Measurements from ENCODE around the gene KIF12. TPM values are rescaled to one million over a fixed set of nuclear protein-coding genes. Genes with fewer than 3 reads are reported as not detected.
"Not testable (repeated sequence)": the region's sequence is repeated elsewhere in the genome, so short reads cannot be mapped to it uniquely, and the experiment has no call there.

Gene KIF12
- polyA plus RNA-seq, 3 donors = not detected

DNA sequence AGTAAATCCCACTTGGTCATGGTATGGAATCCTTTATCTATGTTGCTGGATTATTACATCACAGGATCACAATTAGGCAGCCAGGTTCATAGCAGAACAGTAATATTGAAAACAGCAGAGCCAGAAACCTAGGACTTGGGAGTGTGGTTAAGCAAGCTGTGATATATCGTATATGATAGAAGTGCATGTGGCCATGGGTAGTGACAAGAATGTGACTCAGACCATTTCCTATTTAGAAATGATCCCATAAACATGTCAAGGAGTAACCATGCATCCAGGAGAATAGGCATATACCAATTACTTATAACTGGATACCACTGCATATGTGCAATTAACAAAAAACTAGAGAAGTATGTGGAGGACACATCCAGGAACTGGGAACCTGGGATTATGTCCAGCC, 52.2 kb downstream of the KIF12 start:
- no CpG with 5 or more reads among the region's 1 CpG for whole genome bisulfite sequencing (ENCODE audit: insufficient coverage)

DNA sequence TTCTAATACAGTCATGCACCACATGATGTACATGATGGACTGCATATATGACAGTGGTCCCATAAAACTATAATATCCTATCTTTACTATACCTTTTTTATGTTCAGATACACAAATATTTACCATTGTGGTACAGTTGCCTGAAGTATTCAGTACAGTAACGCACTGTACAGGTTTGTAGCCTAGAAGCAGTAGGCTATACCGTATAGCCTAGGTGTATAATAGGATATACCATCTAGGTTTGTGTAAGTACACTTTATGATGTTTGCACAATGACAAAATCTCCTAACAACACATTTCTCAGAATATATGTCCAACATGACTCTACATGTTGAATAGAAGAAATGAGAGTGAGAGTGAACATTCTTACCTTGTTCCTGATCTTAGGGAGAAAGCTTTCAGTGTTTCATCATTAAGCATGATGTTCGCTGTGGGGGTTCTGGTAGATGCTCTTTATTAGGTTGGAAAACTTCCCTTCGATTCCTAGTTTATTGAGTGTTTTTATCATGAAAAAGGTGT, 52.8 kb downstream of the KIF12 start:
- Histone ChIP-seq H3K4me1 (ENCODE audit: control insufficient read depth in 1 of 2, insufficient read depth in 2 of 2, low read length in 2 of 2) (no peaks in the 10 kb centered on the region), H2AFZ (ENCODE audit: insufficient read depth, low read depth, low read length, poor library complexity, severe bottlenecking) (no peak overlapping the region), H3K27me3 (ENCODE audit: control insufficient read depth in 2 of 2, insufficient read depth in 2 of 2, low read length in 2 of 2) (no peaks in the 10 kb centered on the region), H3K27ac (ENCODE audit: low read depth in 1 of 2, low read length in 2 of 2) (no peak overlapping the region), H3K9me3 (replicated peaks in 1 of 2; ENCODE audit: control insufficient read depth in 1 of 2, insufficient read depth in 1 of 2, low read length in 2 of 2) (no peaks in the 10 kb centered on the region), H3K4me2 (replicated peaks; ENCODE audit: extremely low read depth, low read length, poor library complexity, severe bottlenecking) (no peak overlapping the region), H4K20me1 (ENCODE audit: insufficient read depth, low read length) (no peaks in the 10 kb centered on the region), H3K79me2 (ENCODE audit: insufficient read depth, low read length) (no peaks in the 10 kb centered on the region), H3K4me3 (replicated peaks in 1 of 3; ENCODE audit: low read depth in 2 of 3, low read length in 3 of 3) (no peak overlapping the region), H3K36me3 (replicated peaks in 1 of 2; ENCODE audit: control insufficient read depth in 1 of 2, insufficient read depth in 2 of 2, low read length in 2 of 2) (peaks cover 15 to 29% of the 10 kb centered on the region in 2 donors), H3K9ac (ENCODE audit: insufficient read depth, low read length, poor library complexity, severe bottlenecking) (no peak overlapping the region)
- DNase-seq = no peak
- intact Hi-C loops (cut with micrococcal nuclease) = no loop called here
- Mint-ChIP-seq H3K27me3 (ENCODE audit: low read depth in 3 of 3) (peaks cover 0 to 2% (median 0%) of the 10 kb centered on the region in 3 donors), H3K4me3 (no peak overlapping the region), H3K27ac (no peak overlapping the region), H3K36me3 (peaks cover 22 to 23% of the 10 kb centered on the region in 2 donors), H3K9me3 (peaks cover 0 to 2% (median 0%) of the 10 kb centered on the region in 7 donors), H3K4me1 (no peaks in the 10 kb centered on the region)
- TF ChIP-seq, protein P1, sequence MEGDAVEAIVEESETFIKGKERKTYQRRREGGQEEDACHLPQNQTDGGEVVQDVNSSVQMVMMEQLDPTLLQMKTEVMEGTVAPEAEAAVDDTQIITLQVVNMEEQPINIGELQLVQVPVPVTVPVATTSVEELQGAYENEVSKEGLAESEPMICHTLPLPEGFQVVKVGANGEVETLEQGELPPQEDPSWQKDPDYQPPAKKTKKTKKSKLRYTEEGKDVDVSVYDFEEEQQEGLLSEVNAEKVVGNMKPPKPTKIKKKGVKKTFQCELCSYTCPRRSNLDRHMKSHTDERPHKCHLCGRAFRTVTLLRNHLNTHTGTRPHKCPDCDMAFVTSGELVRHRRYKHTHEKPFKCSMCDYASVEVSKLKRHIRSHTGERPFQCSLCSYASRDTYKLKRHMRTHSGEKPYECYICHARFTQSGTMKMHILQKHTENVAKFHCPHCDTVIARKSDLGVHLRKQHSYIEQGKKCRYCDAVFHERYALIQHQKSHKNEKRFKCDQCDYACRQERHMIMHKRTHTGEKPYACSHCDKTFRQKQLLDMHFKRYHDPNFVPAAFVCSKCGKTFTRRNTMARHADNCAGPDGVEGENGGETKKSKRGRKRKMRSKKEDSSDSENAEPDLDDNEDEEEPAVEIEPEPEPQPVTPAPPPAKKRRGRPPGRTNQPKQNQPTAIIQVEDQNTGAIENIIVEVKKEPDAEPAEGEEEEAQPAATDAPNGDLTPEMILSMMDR (IDR thresholded peaks at IDR 0.05) = no peak
- WGBS (ENCODE audit: insufficient coverage) = 89% methylated on average over 2 of the region's 4 CpGs

More for the DNA sequence above, 52.2 kb downstream of the KIF12 start:
- Mint-ChIP-seq H3K27ac (no peak overlapping the region), H3K27me3 (ENCODE audit: low read depth in 3 of 3) (peaks cover 0 to 2% (median 0%) of the 10 kb centered on the region in 3 donors), H3K4me1 (no peaks in the 10 kb centered on the region), H3K36me3 (peaks cover 22 to 27% of the 10 kb centered on the region in 2 donors), H3K9me3 (peaks cover 0 to 2% (median 0%) of the 10 kb centered on the region in 7 donors), H3K4me3 (no peak overlapping the region)
- H3K4me2 ChIP-seq (replicated peaks; ENCODE audit: extremely low read depth, low read length, poor library complexity, severe bottlenecking) = no peak overlapping the region
- no peaks in the 10 kb centered on the region for H4K20me1 ChIP-seq (ENCODE audit: insufficient read depth, low read length)
- TF ChIP-seq, protein P1 (IDR thresholded peaks at IDR 0.05) = no peak
- H3K36me3 ChIP-seq (replicated peaks in 1 of 2; ENCODE audit: control insufficient read depth in 1 of 2, insufficient read depth in 2 of 2, low read length in 2 of 2) = peaks cover 15 to 29% of the 10 kb centered on the region in 2 donors
- no peak overlapping the region for H3K4me3 ChIP-seq (replicated peaks in 1 of 3; ENCODE audit: low read depth in 2 of 3, low read length in 3 of 3)
- DNase-seq = no peak
- H3K27ac ChIP-seq (ENCODE audit: low read depth in 1 of 2, low read length in 2 of 2) = no peak overlapping the region
- no peaks in the 10 kb centered on the region for H3K27me3 ChIP-seq (ENCODE audit: control insufficient read depth in 2 of 2, insufficient read depth in 2 of 2, low read length in 2 of 2)
- no peaks in the 10 kb centered on the region for H3K79me2 ChIP-seq (ENCODE audit: insufficient read depth, low read length)
- H2AFZ ChIP-seq (ENCODE audit: insufficient read depth, low read depth, low read length, poor library complexity, severe bottlenecking) = no peak overlapping the region
- H3K4me1 ChIP-seq (ENCODE audit: control insufficient read depth in 1 of 2, insufficient read depth in 2 of 2, low read length in 2 of 2) = no peaks in the 10 kb centered on the region
- no peaks in the 10 kb centered on the region for H3K9me3 ChIP-seq (replicated peaks in 1 of 2; ENCODE audit: control insufficient read depth in 1 of 2, insufficient read depth in 1 of 2, low read length in 2 of 2)
- intact Hi-C loops (cut with micrococcal nuclease) = no loop called here
- no peak overlapping the region for H3K9ac ChIP-seq (ENCODE audit: insufficient read depth, low read length, poor library complexity, severe bottlenecking)

DNA sequence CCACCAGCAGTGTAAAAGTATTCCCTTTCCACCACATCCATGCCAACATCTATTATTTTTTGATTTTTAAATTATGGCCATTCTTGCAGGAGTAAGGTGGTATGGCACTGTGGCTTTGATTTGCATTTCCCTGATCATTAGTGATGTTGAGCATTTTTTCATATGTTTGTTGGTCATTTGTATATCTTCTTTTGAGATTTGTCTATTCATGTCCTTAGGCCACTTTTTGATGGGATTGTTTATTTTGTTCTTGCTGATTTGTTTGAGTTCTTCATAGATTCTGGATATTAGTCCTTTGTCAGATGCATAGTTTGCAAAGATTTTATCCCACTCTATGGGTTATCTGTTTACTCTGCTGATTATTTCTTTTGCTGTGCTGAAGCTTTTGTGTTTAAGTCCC, 55.4 kb downstream of the KIF12 start:
- H4K20me1 ChIP-seq (ENCODE audit: insufficient read depth, low read length) = not testable (repeated sequence)

More for the DNA sequence above, 55.4 kb downstream of the KIF12 start:
- H3K4me1 Mint-ChIP-seq; H3K27ac Mint-ChIP-seq; intact Hi-C loops (cut with micrococcal nuclease); H3K36me3 Mint-ChIP-seq; H3K27me3 ChIP-seq (ENCODE audit: control insufficient read depth in 2 of 2, insufficient read depth in 2 of 2, low read length in 2 of 2); H3K9me3 Mint-ChIP-seq; H3K36me3 ChIP-seq (replicated peaks in 1 of 2; ENCODE audit: control insufficient read depth in 1 of 2, insufficient read depth in 2 of 2, low read length in 2 of 2); H2AFZ ChIP-seq (ENCODE audit: insufficient read depth, low read depth, low read length, poor library complexity, severe bottlenecking); H3K4me2 ChIP-seq (replicated peaks; ENCODE audit: extremely low read depth, low read length, poor library complexity, severe bottlenecking); H3K4me1 ChIP-seq (ENCODE audit: control insufficient read depth in 1 of 2, insufficient read depth in 2 of 2, low read length in 2 of 2); H3K4me3 ChIP-seq (replicated peaks in 1 of 3; ENCODE audit: low read depth in 2 of 3, low read length in 3 of 3); H3K9ac ChIP-seq (ENCODE audit: insufficient read depth, low read length, poor library complexity, severe bottlenecking); H3K27me3 Mint-ChIP-seq (ENCODE audit: low read depth in 3 of 3); H3K79me2 ChIP-seq (ENCODE audit: insufficient read depth, low read length); H3K27ac ChIP-seq (ENCODE audit: low read depth in 1 of 2, low read length in 2 of 2); H3K9me3 ChIP-seq (replicated peaks in 1 of 2; ENCODE audit: control insufficient read depth in 1 of 2, insufficient read depth in 1 of 2, low read length in 2 of 2); DNase-seq; H3K4me3 Mint-ChIP-seq: not testable (repeated sequence)
